Activated CD4-positive, alpha-beta T cell treated with anti-CD3 and anti-CD28 coated beads, Interleukin-2, amount 50 U/mL, for 1 hour (primary cell): ENCODE measurements around the gene TRRAP.

Experiments
- DNase-seq: peaks from one replicate; pipeline ENCODE4 v3.0.0-alpha.2; 2020

Gene TRRAP

GRCh38 chr7:99008921-99009530, 130.7 kb downstream of the TRRAP start:
- DNase-seq: no peak

GRCh38 chr7:99010281-99010680, 131.9 kb downstream of the TRRAP start:
- DNase-seq: no peak

GRCh38 chr7:99011341-99011705, 133.0 kb downstream of the TRRAP start:
- no peak for DNase-seq

GRCh38 chr7:99011706-99012404, 133.5 kb downstream of the TRRAP start:
- DNase-seq: no peak

- DNase-seq: no peak
Measured at GRCh38 chr7:99012722-99013121, 134.4 kb downstream of the TRRAP start.

- DNase-seq: no peak
Measured at GRCh38 chr7:99013266-99014112, 135.2 kb downstream of the TRRAP start.

- no peak for DNase-seq
Measured at GRCh38 chr7:99014113-99014985, 136.0 kb downstream of the TRRAP start.

GRCh38 chr7:99016196-99016595, 137.9 kb downstream of the TRRAP start:
- DNase-seq: no peak

- no peak for DNase-seq
Measured at GRCh38 chr7:99019523-99020412, 141.4 kb downstream of the TRRAP start.

- no peak for DNase-seq
Measured at GRCh38 chr7:99020413-99020715, 142.0 kb downstream of the TRRAP start.

- no peak for DNase-seq
Measured at GRCh38 chr7:99021941-99022560, 143.7 kb downstream of the TRRAP start.

- no peak for DNase-seq
Measured at GRCh38 chr7:99024066-99024465, 145.7 kb downstream of the TRRAP start.

GRCh38 chr7:99027241-99027640, 148.9 kb downstream of the TRRAP start:
- DNase-seq: no peak

GRCh38 chr7:99027841-99028240, 149.5 kb downstream of the TRRAP start:
- DNase-seq: no peak

GRCh38 chr7:99028261-99028973, 150.1 kb downstream of the TRRAP start:
- DNase-seq: no peak

GRCh38 chr7:99029466-99030435, 151.4 kb downstream of the TRRAP start:
- DNase-seq: no peak

GRCh38 chr7:99030457-99030856, 152.1 kb downstream of the TRRAP start:
- no peak for DNase-seq

GRCh38 chr7:99030951-99031350, 152.6 kb downstream of the TRRAP start:
- DNase-seq: no peak

- no peak for DNase-seq
Measured at GRCh38 chr7:99031496-99031895, 153.2 kb downstream of the TRRAP start.

- no peak for DNase-seq
Measured at GRCh38 chr7:99032928-99033327, 154.6 kb downstream of the TRRAP start.
